OCI-LY1 (cell line): ENCODE results near the gene TCHP.
"Not testable (repeated sequence)": the region's sequence is repeated elsewhere in the genome, so short reads cannot be mapped to it uniquely, and the experiment has no call there.

Source experiments
- H2AFZ ChIP-seq: fragments of 200-600 bp; sonication (generic), shearing (Covaris generic); 2 replicates; pipeline ENCODE4 v1.6.0; 2014; ENCODE audit warnings: antibody characterized with exemption, mild to moderate bottlenecking, low read length
- H3F3A ChIP-seq: fragments of 200-600 bp; sonication (generic), shearing (Covaris generic); 2 replicates; pipeline ENCODE4 v1.6.0; 2014; ENCODE audit warnings: mild to moderate bottlenecking, antibody characterized with exemption, low read length, moderate library complexity; ENCODE audit not compliant: insufficient read depth
- H3K27ac ChIP-seq: fragments of 200-600 bp; sonication (generic); 2 replicates; pipeline ENCODE4 v1.5.1; 2014; ENCODE audit warnings: low read length, mixed run types, mild to moderate bottlenecking, low read depth; ENCODE audit not compliant: poor library complexity, severe bottlenecking
- H3K27me3 ChIP-seq: fragments of 200-600 bp; sonication (generic); 2 replicates; pipeline ENCODE4 v1.6.0; 2014; ENCODE audit warnings: antibody characterized with exemption, mild to moderate bottlenecking, low read length, moderate library complexity; ENCODE audit not compliant: insufficient read depth
- H3K36me3 ChIP-seq: fragments of 200-600 bp; sonication (generic); 2 replicates; pipeline ENCODE4 v1.6.1; 2014; ENCODE audit warnings: mild to moderate bottlenecking, antibody characterized with exemption, low read length, moderate library complexity, mixed read lengths; ENCODE audit not compliant: insufficient read depth
- H3K4me1 ChIP-seq: fragments of 200-600 bp; sonication (generic); 2 replicates; pipeline ENCODE4 v1.5.1; 2014; ENCODE audit warnings: mild to moderate bottlenecking, low read length, moderate library complexity; ENCODE audit not compliant: insufficient read depth, severe bottlenecking
- H3K4me2 ChIP-seq: fragments of 200-600 bp; sonication (generic), shearing (Covaris generic); 2 replicates; pipeline ENCODE4 v1.6.1; 2014; ENCODE audit warnings: low read length
- H3K4me3 ChIP-seq: fragments of 200-600 bp; sonication (generic); 2 replicates; pipeline ENCODE4 v1.5.1; 2014; ENCODE audit warnings: low read length, low read depth, mild to moderate bottlenecking, mixed read lengths; ENCODE audit not compliant: poor library complexity, severe bottlenecking
- H3K79me2 ChIP-seq: fragments of 200-600 bp; shearing (Covaris generic); 2 replicates; pipeline ENCODE4 v1.6.1; 2016; ENCODE audit warnings: mixed run types, low read length, mixed read lengths; ENCODE audit not compliant: insufficient read depth
- H3K9ac ChIP-seq: fragments of 200-600 bp; sonication (generic), shearing (Covaris generic); 2 replicates; pipeline ENCODE4 v1.6.1; 2014; ENCODE audit warnings: mild to moderate bottlenecking, low read length, mixed read lengths
- H3K9me2 ChIP-seq: fragments of 200-600 bp; sonication (generic), shearing (Covaris generic); 2 replicates; pipeline ENCODE4 v1.6.1; 2014; ENCODE audit warnings: low read depth, mild to moderate bottlenecking, low read length, mixed read lengths
- H3K9me3 ChIP-seq: fragments of 200-600 bp; shearing (Covaris generic); 2 replicates; pipeline ENCODE4 v1.6.1; 2014; ENCODE audit warnings: low read length, mixed read lengths
- H4K20me1 ChIP-seq: fragments of 200-600 bp; sonication (generic), shearing (Covaris generic); 2 replicates; pipeline ENCODE4 v1.6.0; 2016; ENCODE audit warnings: mild to moderate bottlenecking, low read length; ENCODE audit not compliant: insufficient read depth
- CTCF ChIP-seq: fragments of 200-600 bp; sonication (generic), shearing (Covaris generic); IDR thresholded peaks from 2 replicates; pipeline ENCODE4 v1.5.1; 2017; ENCODE audit warnings: mild to moderate bottlenecking, antibody characterized with exemption, low read length, moderate library complexity, mixed read lengths
- EZH2 ChIP-seq: fragments of 200-600 bp; sonication (generic), shearing (Covaris generic); IDR thresholded peaks from 2 replicates; pipeline ENCODE4 v1.8.0; 2017; ENCODE audit warnings: borderline replicate concordance, mixed run types, mild to moderate bottlenecking, antibody characterized with exemption, low read length, moderate library complexity, mixed read lengths

The TCHP gene, protein sequence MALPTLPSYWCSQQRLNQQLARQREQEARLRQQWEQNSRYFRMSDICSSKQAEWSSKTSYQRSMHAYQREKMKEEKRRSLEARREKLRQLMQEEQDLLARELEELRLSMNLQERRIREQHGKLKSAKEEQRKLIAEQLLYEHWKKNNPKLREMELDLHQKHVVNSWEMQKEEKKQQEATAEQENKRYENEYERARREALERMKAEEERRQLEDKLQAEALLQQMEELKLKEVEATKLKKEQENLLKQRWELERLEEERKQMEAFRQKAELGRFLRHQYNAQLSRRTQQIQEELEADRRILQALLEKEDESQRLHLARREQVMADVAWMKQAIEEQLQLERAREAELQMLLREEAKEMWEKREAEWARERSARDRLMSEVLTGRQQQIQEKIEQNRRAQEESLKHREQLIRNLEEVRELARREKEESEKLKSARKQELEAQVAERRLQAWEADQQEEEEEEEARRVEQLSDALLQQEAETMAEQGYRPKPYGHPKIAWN

DNA sequence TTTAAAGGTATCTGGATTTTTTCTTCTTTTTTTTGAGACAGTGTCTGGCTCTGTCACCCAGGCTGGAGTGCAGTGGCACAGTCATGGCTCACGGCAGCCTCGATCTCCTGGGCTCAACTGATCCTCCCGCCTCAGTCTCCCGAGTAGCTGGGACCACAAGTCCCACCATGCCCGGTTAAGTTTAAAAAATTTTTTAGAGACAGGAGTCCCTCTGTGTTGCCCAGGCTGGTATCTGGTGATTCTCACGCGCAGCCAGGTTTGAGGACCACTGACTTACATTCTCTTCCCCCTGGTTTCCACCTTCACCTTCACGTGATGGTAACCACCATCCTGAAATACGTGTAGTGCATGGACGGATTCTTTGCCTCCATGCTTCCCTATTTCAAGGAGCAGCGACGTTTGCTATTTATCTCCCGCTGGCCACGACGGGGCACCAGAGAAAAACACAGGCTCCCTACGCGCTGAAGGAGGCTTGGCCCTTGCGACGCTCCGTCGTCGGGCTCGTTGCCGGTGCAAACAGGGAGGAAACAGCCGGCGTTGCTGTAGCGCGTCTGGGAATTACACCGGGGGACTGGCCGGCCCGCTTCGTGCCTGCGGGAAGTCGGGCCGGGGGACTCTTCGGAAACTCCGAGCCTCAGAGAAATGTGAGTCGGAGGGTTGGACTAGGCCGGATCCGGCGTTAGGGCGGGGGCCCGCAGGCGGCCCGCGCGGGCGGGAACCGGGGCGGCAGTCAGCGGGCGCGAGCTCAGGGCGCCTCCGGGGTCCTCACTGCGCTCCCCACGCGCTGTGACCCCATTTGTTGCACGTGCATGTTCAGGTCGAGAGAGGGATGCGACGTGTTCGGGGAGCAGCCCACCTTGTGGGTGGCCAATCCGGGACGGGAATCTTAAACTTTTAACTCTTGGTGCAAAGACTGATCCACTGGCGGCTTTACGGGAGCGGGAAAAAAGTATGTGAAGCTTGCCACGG lies at the start of gene TCHP:
TCHP (plus strand) TSS at position 492 of the 969 bp plus-strand sequence. CDS start 2,753 bp downstream, outside the sequence.
- H3K27me3 ChIP-seq, result no peaks in the 10 kb centered on the region

DNA sequence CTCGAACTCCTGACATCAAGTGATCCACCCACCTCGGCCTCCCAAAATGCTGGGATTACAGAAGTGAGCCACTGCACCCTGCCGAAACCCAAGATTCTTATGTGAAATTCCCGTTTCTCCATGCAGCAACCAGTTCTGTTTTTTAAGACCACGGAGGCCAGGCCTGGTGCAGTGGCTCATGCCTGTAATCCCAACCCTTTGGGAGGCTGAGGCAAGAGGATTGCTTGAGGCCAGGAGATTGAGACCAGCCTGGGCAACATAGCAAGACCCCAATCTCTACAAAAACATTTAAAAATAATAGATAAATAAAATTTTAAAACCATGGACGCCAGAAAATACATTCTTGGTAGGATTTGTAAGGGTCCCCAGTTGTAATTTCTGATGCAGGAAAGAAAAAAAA lies 49.6 kb upstream of the TCHP start:
- H3K9me2 ChIP-seq, H3K27ac ChIP-seq, H3F3A ChIP-seq, H3K4me2 ChIP-seq, H3K4me1 ChIP-seq, H3K9me3 ChIP-seq, H3K79me2 ChIP-seq, H3K27me3 ChIP-seq, H3K9ac ChIP-seq, H3K36me3 ChIP-seq, H4K20me1 ChIP-seq, H3K4me3 ChIP-seq, H2AFZ ChIP-seq: not testable (repeated sequence)

More for the DNA sequence above, at the start of gene TCHP:
- H3K4me3 ChIP-seq, result peak within 1 kb of the TSS; percentile 79
- no peaks in the 10 kb centered on the region for H3K9me3 ChIP-seq
- peak within 1 kb of the TSS; percentile 79 for H3K9ac ChIP-seq
- peaks cover 12% of the 10 kb centered on the region; the same call in 1 of the 2 replicates for H3K36me3 ChIP-seq
- no peak for TF ChIP-seq EZH2
- TF ChIP-seq CTCF, result peak; percentile 19; the same call in 1 of the 2 replicates
- H3K79me2 ChIP-seq, result no peaks in the 10 kb centered on the region
- H3K9me2 ChIP-seq, result no peaks in the 10 kb centered on the region
- no peak within 1 kb of the TSS for H2AFZ ChIP-seq
- peaks cover 16% of the 10 kb centered on the region for H3K4me1 ChIP-seq
- peak within 1 kb of the TSS; percentile 86 for H3K4me2 ChIP-seq
- H3K27ac ChIP-seq, result peak within 1 kb of the TSS; percentile 10
- H3F3A ChIP-seq, result no peaks in the 10 kb centered on the region
- H4K20me1 ChIP-seq, result no peaks in the 10 kb centered on the region

- Histone ChIP-seq H2AFZ (no peak overlapping the region), H3K4me3 (no peak overlapping the region), H3K9ac (no peak overlapping the region), H3K9me2 (no peaks in the 10 kb centered on the region), H3K9me3 (no peaks in the 10 kb centered on the region), H3K27me3 (no peaks in the 10 kb centered on the region), H3K27ac (no peak overlapping the region), H4K20me1 (no peaks in the 10 kb centered on the region), H3K36me3 (no peaks in the 10 kb centered on the region), H3K4me2 (no peak overlapping the region), H3F3A (no peaks in the 10 kb centered on the region), H3K79me2 (no peaks in the 10 kb centered on the region), H3K4me1 (no peaks in the 10 kb centered on the region)
- TF ChIP-seq EZH2 (no peak), CTCF (no peak)
Observed at GRCh38 chr12:109855377-109855776, 44.7 kb upstream of the TCHP start.
